ENCODE results near the gene NIN. TPM values are rescaled to one million over a fixed set of nuclear protein-coding genes. Genes with fewer than 3 reads are reported as not detected.
"Not testable (repeated sequence)": the region's sequence is repeated elsewhere in the genome, so short reads cannot be mapped to it uniquely, and the experiment has no call there.

NIN gene
- total RNA-seq, 2 donors from 2014 or later = 62.2 to 71.6 TPM

GRCh38 chr14:50821510-50822464, 9.2 kb downstream of the NIN start:
- H3K4me1 Mint-ChIP-seq = peaks cover 61% of the 10 kb centered on the region
- H3K36me3 Mint-ChIP-seq (ENCODE audit: low read depth) = no peaks in the 10 kb centered on the region
- peak; percentile 80 for ATAC-seq

GRCh38 chr14:50820786-50821509, 10.0 kb downstream of the NIN start:
- DNase-seq (no peak), ATAC-seq (no peak)
- Mint-ChIP-seq H3K4me3 (peak overlapping the region; percentile 87), H3K4me1 (peaks cover 60% of the 10 kb centered on the region), H3K36me3 (ENCODE audit: low read depth) (no peaks in the 10 kb centered on the region), H3K27me3 (no peaks in the 10 kb centered on the region), H3K27ac (peak overlapping the region; percentile 94)
- no peaks in the 10 kb centered on the region for H3K9me3 ChIP-seq (ENCODE audit: control insufficient read depth, low read length, poor library complexity, severe bottlenecking)

More at GRCh38 chr14:50821510-50822464, 9.2 kb downstream of the NIN start:
- Mint-ChIP-seq H3K27me3 (no peaks in the 10 kb centered on the region), H3K4me3 (peak overlapping the region; percentile 87), H3K27ac (peak overlapping the region; percentile 94)
- peak; percentile 12 to 25 (median 16) for DNase-seq
- no peaks in the 10 kb centered on the region for H3K9me3 ChIP-seq (ENCODE audit: control insufficient read depth, low read length, poor library complexity, severe bottlenecking)

- ATAC-seq; H3K9me3 ChIP-seq (ENCODE audit: control insufficient read depth, low read length, poor library complexity, severe bottlenecking); H3K27me3 Mint-ChIP-seq; H3K4me3 Mint-ChIP-seq; DNase-seq; H3K36me3 Mint-ChIP-seq (ENCODE audit: low read depth): not testable (repeated sequence)
- Mint-ChIP-seq H3K27ac (peak overlapping the region; percentile 80), H3K4me1 (peaks cover 53% of the 10 kb centered on the region)
These were observed 11.7 kb downstream of the NIN start for GRCh38 chr14:50819303-50819702.

- Mint-ChIP-seq H3K27me3 (no peaks in the 10 kb centered on the region), H3K4me1 (peaks cover 39% of the 10 kb centered on the region), H3K4me3 (no peak overlapping the region), H3K27ac (no peak overlapping the region), H3K36me3 (ENCODE audit: low read depth) (no peaks in the 10 kb centered on the region)
- DNase-seq (no peak), ATAC-seq (no peak)
- H3K9me3 ChIP-seq (ENCODE audit: control insufficient read depth, low read length, poor library complexity, severe bottlenecking) = no peaks in the 10 kb centered on the region
These were observed 14.4 kb downstream of the NIN start for GRCh38 chr14:50816395-50817047.

GRCh38 chr14:50815526-50815925, 15.4 kb downstream of the NIN start:
- peaks cover 32% of the 10 kb centered on the region for H3K4me1 Mint-ChIP-seq

GRCh38 chr14:50815058-50815457, 15.9 kb downstream of the NIN start:
- not testable (repeated sequence) for H3K4me3 Mint-ChIP-seq; H3K27ac Mint-ChIP-seq; H3K9me3 ChIP-seq (ENCODE audit: control insufficient read depth, low read length, poor library complexity, severe bottlenecking); DNase-seq; H3K27me3 Mint-ChIP-seq; ATAC-seq; H3K36me3 Mint-ChIP-seq (ENCODE audit: low read depth)
- peaks cover 31% of the 10 kb centered on the region for H3K4me1 Mint-ChIP-seq

More at GRCh38 chr14:50815526-50815925, 15.4 kb downstream of the NIN start:
- H3K36me3 Mint-ChIP-seq (ENCODE audit: low read depth); H3K27me3 Mint-ChIP-seq; H3K4me3 Mint-ChIP-seq; DNase-seq; ATAC-seq; H3K27ac Mint-ChIP-seq; H3K9me3 ChIP-seq (ENCODE audit: control insufficient read depth, low read length, poor library complexity, severe bottlenecking): not testable (repeated sequence)

GRCh38 chr14:50814161-50814560, 16.8 kb downstream of the NIN start:
- Mint-ChIP-seq H3K36me3 (ENCODE audit: low read depth) (no peaks in the 10 kb centered on the region), H3K4me1 (peaks cover 28% of the 10 kb centered on the region), H3K27me3 (no peaks in the 10 kb centered on the region), H3K27ac (peak overlapping the region; percentile 86), H3K4me3 (peak overlapping the region; percentile 63)
- no peak for ATAC-seq
- no peak for DNase-seq
- no peaks in the 10 kb centered on the region for H3K9me3 ChIP-seq (ENCODE audit: control insufficient read depth, low read length, poor library complexity, severe bottlenecking)

- H3K27ac Mint-ChIP-seq = peak overlapping the region; percentile 86
- H3K4me3 Mint-ChIP-seq = peak overlapping the region; percentile 88
- H3K4me1 Mint-ChIP-seq = peaks cover 27% of the 10 kb centered on the region
- ATAC-seq = peak; percentile 87
- H3K36me3 Mint-ChIP-seq (ENCODE audit: low read depth) = no peaks in the 10 kb centered on the region
- no peaks in the 10 kb centered on the region for H3K27me3 Mint-ChIP-seq
- DNase-seq = no peak
- H3K9me3 ChIP-seq (ENCODE audit: control insufficient read depth, low read length, poor library complexity, severe bottlenecking) = no peaks in the 10 kb centered on the region
These were observed 17.5 kb downstream of the NIN start for GRCh38 chr14:50813544-50813863.

GRCh38 chr14:50812856-50813543, 18.0 kb downstream of the NIN start:
- no peaks in the 10 kb centered on the region for H3K9me3 ChIP-seq (ENCODE audit: control insufficient read depth, low read length, poor library complexity, severe bottlenecking)
- DNase-seq = no peak
- Mint-ChIP-seq H3K36me3 (ENCODE audit: low read depth) (no peaks in the 10 kb centered on the region), H3K4me1 (peaks cover 27% of the 10 kb centered on the region), H3K27ac (peak overlapping the region; percentile 86), H3K27me3 (no peaks in the 10 kb centered on the region), H3K4me3 (peak overlapping the region; percentile 88)
- ATAC-seq = peak; percentile 42

GRCh38 chr14:50812180-50812579, 18.8 kb downstream of the NIN start:
- no peak for ATAC-seq
- H3K9me3 ChIP-seq (ENCODE audit: control insufficient read depth, low read length, poor library complexity, severe bottlenecking) = no peaks in the 10 kb centered on the region
- DNase-seq = no peak
- Mint-ChIP-seq H3K36me3 (ENCODE audit: low read depth) (no peaks in the 10 kb centered on the region), H3K4me3 (no peak overlapping the region), H3K27me3 (no peaks in the 10 kb centered on the region), H3K4me1 (peaks cover 27% of the 10 kb centered on the region), H3K27ac (no peak overlapping the region)

- no peaks in the 10 kb centered on the region for H3K9me3 ChIP-seq (ENCODE audit: control insufficient read depth, low read length, poor library complexity, severe bottlenecking)
- peak overlapping the region; percentile 19 for H3K27ac Mint-ChIP-seq
- DNase-seq (no peak), ATAC-seq (no peak)
- H3K36me3 Mint-ChIP-seq (ENCODE audit: low read depth) = peaks cover 5% of the 10 kb centered on the region
- peaks cover 16% of the 10 kb centered on the region for H3K4me1 Mint-ChIP-seq
- H3K27me3 Mint-ChIP-seq = no peaks in the 10 kb centered on the region
- no peak overlapping the region for H3K4me3 Mint-ChIP-seq
These were observed 22.9 kb downstream of the NIN start for GRCh38 chr14:50808053-50808452.

- H3K36me3 Mint-ChIP-seq (ENCODE audit: low read depth) = peaks cover 5% of the 10 kb centered on the region
- no peak overlapping the region for H3K27ac Mint-ChIP-seq
- DNase-seq (no peak), ATAC-seq (no peak)
- no peaks in the 10 kb centered on the region for H3K9me3 ChIP-seq (ENCODE audit: control insufficient read depth, low read length, poor library complexity, severe bottlenecking)
- H3K4me3 Mint-ChIP-seq = no peak overlapping the region
- no peaks in the 10 kb centered on the region for H3K27me3 Mint-ChIP-seq
- H3K4me1 Mint-ChIP-seq = peaks cover 12% of the 10 kb centered on the region
These were observed 24.6 kb downstream of the NIN start for GRCh38 chr14:50806241-50806933.

Measured in T-helper 17 cell (primary cell).